Measurements from ENCODE around the gene FXR2.
A peak's percentile ranks its signal among the peaks of the same experiment; 100 is the strongest.

FXR2 gene

GRCh38 chr17:7587420-7588151 lies 27.1 kb downstream of the FXR2 start:
- DNase-seq: no peak

- DNase-seq: no peak
These were observed 27.9 kb downstream of the FXR2 start for GRCh38 chr17:7586673-7587419.

- peak; percentile 96 for DNase-seq
These were observed 31.2 kb downstream of the FXR2 start, which contains the start of gene MPDU1 for GRCh38 chr17:7583253-7584109. Gene MPDU1, plus strand, starts transcription at chr17:7583852. Its CDS starts 11 bp downstream, at chr17:7583863.

- DNase-seq: no peak
These were observed 32.1 kb downstream of the FXR2 start for GRCh38 chr17:7582396-7583252.

GRCh38 chr17:7580604-7581575 lies 33.8 kb downstream of the FXR2 start:
- DNase-seq: no peak

- no peak for DNase-seq
These were observed 34.7 kb downstream of the FXR2 start for GRCh38 chr17:7579834-7580603.

- DNase-seq: peak; percentile 75
These were observed 35.5 kb downstream of the FXR2 start, which contains the start of gene CD68 for GRCh38 chr17:7579001-7579833. Gene CD68, plus strand, starts transcription at chr17:7579638. Its CDS starts 40 bp downstream, at chr17:7579678.

GRCh38 chr17:7577327-7578199 lies 37.1 kb downstream of the FXR2 start:
- DNase-seq: no peak

- no peak for DNase-seq
These were observed 38.2 kb downstream of the FXR2 start for GRCh38 chr17:7576432-7576937.

- no peak for DNase-seq
These were observed 38.7 kb downstream of the FXR2 start for GRCh38 chr17:7575959-7576358.

- no peak for DNase-seq
These were observed 39.2 kb downstream of the FXR2 start for GRCh38 chr17:7575481-7575883.

- DNase-seq: no peak
These were observed 40.3 kb downstream of the FXR2 start for GRCh38 chr17:7574176-7574953.

- peak; percentile 93 for DNase-seq
These were observed 41.2 kb downstream of the FXR2 start for GRCh38 chr17:7573324-7574080.

- DNase-seq: peak; percentile 100
These were observed 41.9 kb downstream of the FXR2 start for GRCh38 chr17:7572588-7573323.

GRCh38 chr17:7572338-7572587 lies 42.4 kb downstream of the FXR2 start:
- DNase-seq: no peak

GRCh38 chr17:7570351-7570750 lies 44.3 kb downstream of the FXR2 start:
- DNase-seq: no peak
